ENCODE results near the gene SMARCC1. TPM values are rescaled to one million over a fixed set of nuclear protein-coding genes. Genes with fewer than 3 reads are reported as not detected.

SMARCC1 gene
- total RNA-seq, 1 donor from 2014 or later, result 146 TPM

DNA sequence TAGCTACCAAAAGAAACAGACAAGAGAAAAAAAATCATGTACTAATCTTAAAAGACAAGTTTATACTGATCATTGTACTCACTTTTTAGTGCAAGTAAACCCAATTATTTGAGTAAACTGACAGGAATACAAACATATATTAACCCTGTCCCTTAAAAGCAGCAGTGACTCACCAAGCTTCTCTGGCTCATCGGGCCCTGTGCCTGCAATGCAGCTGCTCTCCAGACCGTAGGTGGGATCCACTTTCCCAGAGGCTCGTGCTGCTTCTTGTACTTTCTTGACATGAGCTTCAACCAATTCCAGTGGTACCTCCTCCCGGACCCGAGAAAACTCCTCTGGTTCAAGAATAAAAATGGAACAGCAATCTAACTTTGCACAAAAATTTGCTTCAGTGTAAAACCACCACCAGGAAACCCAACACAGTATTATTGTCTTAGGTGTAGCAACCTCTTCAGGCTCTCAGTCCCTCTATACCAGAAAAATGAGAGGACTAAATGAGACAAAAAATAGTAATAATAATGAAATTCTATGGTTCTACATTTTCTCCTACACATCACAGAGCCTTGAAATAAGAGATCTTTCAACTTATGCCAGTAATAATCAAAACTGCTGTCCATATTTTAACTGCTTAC is 120.5 kb downstream of the SMARCC1 start:
- H3K4me1 ChIP-seq (ENCODE audit: insufficient read depth, low read length), result peaks cover 4% of the 10 kb centered on the region
- DNase-seq (ENCODE audit: low read depth) (peak; percentile 69), FAIRE-seq (no peak)
- H3K9me3 ChIP-seq (ENCODE audit: insufficient read depth, low read depth, low read length), result no peaks in the 10 kb centered on the region
- peaks cover 4% of the 10 kb centered on the region for H3K9me3 Mint-ChIP-seq (ENCODE audit: unreplicated experiment)
- H4K20me1 ChIP-seq (ENCODE audit: insufficient read depth, low read length), result peaks cover 35% of the 10 kb centered on the region
- peak overlapping the region; percentile 1 for H3K4me2 ChIP-seq (ENCODE audit: low read length)
- H3K4me3 ChIP-seq (ENCODE audit: insufficient read depth, low read depth, low read length), result no peak overlapping the region
- no peak overlapping the region for H2AFZ ChIP-seq (ENCODE audit: low read depth, low read length)
- peaks cover 15% of the 10 kb centered on the region for H3K36me3 ChIP-seq (ENCODE audit: insufficient read depth, low read length)
- H3K4me1 Mint-ChIP-seq (ENCODE audit: low read depth, unreplicated experiment), result peaks cover 15% of the 10 kb centered on the region
- H3K79me2 ChIP-seq (ENCODE audit: insufficient read depth, low read length), result peaks cover 32% of the 10 kb centered on the region
- H3K27ac Mint-ChIP-seq (ENCODE audit: unreplicated experiment), result peak overlapping the region; percentile 77
- H3K36me3 Mint-ChIP-seq (ENCODE audit: low read depth, unreplicated experiment), result peaks cover 25% of the 10 kb centered on the region
- no peaks in the 10 kb centered on the region for H3K27me3 ChIP-seq (ENCODE audit: insufficient read depth, low read length)
- TF ChIP-seq EZH2 (IDR thresholded peaks at IDR 0.05; ENCODE audit: insufficient read depth, low read length), result no peak
- TF ChIP-seq, protein P1, sequence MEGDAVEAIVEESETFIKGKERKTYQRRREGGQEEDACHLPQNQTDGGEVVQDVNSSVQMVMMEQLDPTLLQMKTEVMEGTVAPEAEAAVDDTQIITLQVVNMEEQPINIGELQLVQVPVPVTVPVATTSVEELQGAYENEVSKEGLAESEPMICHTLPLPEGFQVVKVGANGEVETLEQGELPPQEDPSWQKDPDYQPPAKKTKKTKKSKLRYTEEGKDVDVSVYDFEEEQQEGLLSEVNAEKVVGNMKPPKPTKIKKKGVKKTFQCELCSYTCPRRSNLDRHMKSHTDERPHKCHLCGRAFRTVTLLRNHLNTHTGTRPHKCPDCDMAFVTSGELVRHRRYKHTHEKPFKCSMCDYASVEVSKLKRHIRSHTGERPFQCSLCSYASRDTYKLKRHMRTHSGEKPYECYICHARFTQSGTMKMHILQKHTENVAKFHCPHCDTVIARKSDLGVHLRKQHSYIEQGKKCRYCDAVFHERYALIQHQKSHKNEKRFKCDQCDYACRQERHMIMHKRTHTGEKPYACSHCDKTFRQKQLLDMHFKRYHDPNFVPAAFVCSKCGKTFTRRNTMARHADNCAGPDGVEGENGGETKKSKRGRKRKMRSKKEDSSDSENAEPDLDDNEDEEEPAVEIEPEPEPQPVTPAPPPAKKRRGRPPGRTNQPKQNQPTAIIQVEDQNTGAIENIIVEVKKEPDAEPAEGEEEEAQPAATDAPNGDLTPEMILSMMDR (IDR thresholded peaks at IDR 0.05; ENCODE audit: insufficient read depth, low read depth, low read length), result no peak
- H3K27ac ChIP-seq (ENCODE audit: low read depth, low read length), result no peak overlapping the region
- no peak overlapping the region for H3K4me3 Mint-ChIP-seq (ENCODE audit: unreplicated experiment)
- no peaks in the 10 kb centered on the region for H3K27me3 Mint-ChIP-seq (ENCODE audit: low read depth, unreplicated experiment)
- H3K9ac ChIP-seq (ENCODE audit: low read length), result no peak overlapping the region

DNA sequence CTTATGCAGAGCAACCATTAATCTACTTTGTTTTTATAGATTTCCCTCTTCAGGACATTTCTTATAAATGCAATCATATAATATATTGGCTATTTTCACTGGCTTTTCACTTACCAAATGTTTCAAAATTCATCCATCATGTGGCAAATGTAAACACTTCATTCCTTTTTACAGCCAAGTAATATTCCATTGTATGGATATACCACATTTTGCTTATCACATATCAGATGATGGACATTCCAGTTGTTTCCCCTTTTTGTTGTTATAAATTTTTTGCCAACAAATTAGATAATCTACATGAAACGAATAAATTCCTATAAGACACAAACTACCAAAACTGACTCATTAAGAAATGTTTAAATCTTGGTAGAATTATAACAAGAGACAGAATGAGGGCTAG is 123.2 kb downstream of the SMARCC1 start:
- FAIRE-seq, result no peak
- Histone ChIP-seq H3K9me3 (ENCODE audit: insufficient read depth, low read depth, low read length) (no peaks in the 10 kb centered on the region), H3K79me2 (ENCODE audit: insufficient read depth, low read length) (peaks cover 57% of the 10 kb centered on the region), H3K9ac (ENCODE audit: low read length) (no peak overlapping the region), H3K27me3 (ENCODE audit: insufficient read depth, low read length) (no peaks in the 10 kb centered on the region), H4K20me1 (ENCODE audit: insufficient read depth, low read length) (peaks cover 48% of the 10 kb centered on the region), H3K4me1 (ENCODE audit: insufficient read depth, low read length) (peaks cover 4% of the 10 kb centered on the region), H3K36me3 (ENCODE audit: insufficient read depth, low read length) (peaks cover 15% of the 10 kb centered on the region), H3K4me3 (ENCODE audit: insufficient read depth, low read depth, low read length) (no peak overlapping the region), H3K27ac (ENCODE audit: low read depth, low read length) (no peak overlapping the region), H3K4me2 (ENCODE audit: low read length) (no peak overlapping the region), H2AFZ (ENCODE audit: low read depth, low read length) (no peak overlapping the region)
- Mint-ChIP-seq H3K9me3 (ENCODE audit: unreplicated experiment) (peaks cover 4% of the 10 kb centered on the region), H3K4me1 (ENCODE audit: low read depth, unreplicated experiment) (peaks cover 12% of the 10 kb centered on the region), H3K36me3 (ENCODE audit: low read depth, unreplicated experiment) (peaks cover 26% of the 10 kb centered on the region), H3K27me3 (ENCODE audit: low read depth, unreplicated experiment) (no peaks in the 10 kb centered on the region), H3K27ac (ENCODE audit: unreplicated experiment) (no peak overlapping the region), H3K4me3 (ENCODE audit: unreplicated experiment) (no peak overlapping the region)
- DNase-seq (ENCODE audit: low read depth), result no peak
- TF ChIP-seq, protein P1 (IDR thresholded peaks at IDR 0.05; ENCODE audit: insufficient read depth, low read depth, low read length), result no peak
- no peak for TF ChIP-seq EZH2 (IDR thresholded peaks at IDR 0.05; ENCODE audit: insufficient read depth, low read length)

DNA sequence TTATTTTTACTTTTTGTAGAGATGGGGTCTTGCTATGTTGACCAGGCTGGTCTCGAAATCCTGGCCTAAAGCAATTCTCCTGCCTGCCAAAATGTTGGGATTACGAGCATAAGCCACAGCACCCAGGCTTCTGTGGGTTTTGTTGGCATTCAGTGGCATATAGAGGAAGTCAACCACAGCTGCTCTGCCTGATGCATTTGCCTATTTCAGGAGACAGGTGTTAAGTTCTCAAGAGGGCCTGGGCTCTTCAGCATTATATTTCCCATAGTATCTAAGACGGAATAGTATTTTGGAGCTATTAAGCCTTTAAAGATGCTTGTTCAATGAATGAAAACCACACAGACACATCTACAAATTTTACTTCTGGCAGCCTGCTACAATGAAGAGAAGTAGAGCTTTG is 129.6 kb downstream of the SMARCC1 start:
- peaks cover 22% of the 10 kb centered on the region for H3K36me3 Mint-ChIP-seq (ENCODE audit: low read depth, unreplicated experiment)
- FAIRE-seq (no peak), DNase-seq (ENCODE audit: low read depth) (no peak)
- H3K36me3 ChIP-seq (ENCODE audit: insufficient read depth, low read length), result peaks cover 11% of the 10 kb centered on the region
- no peaks in the 10 kb centered on the region for H3K9me3 ChIP-seq (ENCODE audit: insufficient read depth, low read depth, low read length)
- no peak overlapping the region for H3K4me3 ChIP-seq (ENCODE audit: insufficient read depth, low read depth, low read length)
- peaks cover 63% of the 10 kb centered on the region for H3K79me2 ChIP-seq (ENCODE audit: insufficient read depth, low read length)
- no peaks in the 10 kb centered on the region for H3K9me3 Mint-ChIP-seq (ENCODE audit: unreplicated experiment)
- H3K27ac ChIP-seq (ENCODE audit: low read depth, low read length), result no peak overlapping the region
- H3K4me3 Mint-ChIP-seq (ENCODE audit: unreplicated experiment), result no peak overlapping the region
- peaks cover 58% of the 10 kb centered on the region for H4K20me1 ChIP-seq (ENCODE audit: insufficient read depth, low read length)
- H3K27ac Mint-ChIP-seq (ENCODE audit: unreplicated experiment), result no peak overlapping the region
- no peaks in the 10 kb centered on the region for H3K27me3 Mint-ChIP-seq (ENCODE audit: low read depth, unreplicated experiment)
- no peak overlapping the region for H3K4me2 ChIP-seq (ENCODE audit: low read length)
- peaks cover 3% of the 10 kb centered on the region for H3K4me1 Mint-ChIP-seq (ENCODE audit: low read depth, unreplicated experiment)
- H3K9ac ChIP-seq (ENCODE audit: low read length), result no peak overlapping the region
- TF ChIP-seq, protein P1 (IDR thresholded peaks at IDR 0.05; ENCODE audit: insufficient read depth, low read depth, low read length), result no peak
- no peak for TF ChIP-seq EZH2 (IDR thresholded peaks at IDR 0.05; ENCODE audit: insufficient read depth, low read length)
- H2AFZ ChIP-seq (ENCODE audit: low read depth, low read length), result no peak overlapping the region
- no peaks in the 10 kb centered on the region for H3K27me3 ChIP-seq (ENCODE audit: insufficient read depth, low read length)
- no peaks in the 10 kb centered on the region for H3K4me1 ChIP-seq (ENCODE audit: insufficient read depth, low read length)
